GM12891 (cell line): ENCODE data around the gene RCL1.
"Not testable (repeated sequence)": the region's sequence is repeated elsewhere in the genome, so short reads cannot be mapped to it uniquely, and the experiment has no call there.

ENCODE experiments used
- DNase-seq: peaks from one replicate; pipeline ENCODE4 v3.0.0; 2011; ENCODE audit warnings: low spot score; ENCODE audit not compliant: insufficient read length
- FAIRE-seq: peaks from 2 replicates; lab custom pipeline; 2011; peaks lifted over from hg19 to GRCh38; lab: Jason Lieb, UNC
- PAX5 ChIP-seq: IDR thresholded peaks from 2 replicates; pipeline ENCODE4 v1.6.1; 2011; ENCODE audit warnings: low read length, moderate library complexity, mild to moderate bottlenecking; ENCODE audit not compliant: insufficient read depth, severe bottlenecking
- POLR2A ChIP-seq: IDR thresholded peaks from 2 replicates; pipeline ENCODE4 v1.6.1; 2011; ENCODE audit warnings: low read depth, low read length, control low read depth
- POLR2AphosphoS5 ChIP-seq: IDR thresholded peaks from 2 replicates; pipeline ENCODE4 v1.6.1; 2011; ENCODE audit warnings: low read depth, low read length, control low read depth
- POU2F2 ChIP-seq: IDR thresholded peaks from 2 replicates; pipeline ENCODE4 v1.6.1; 2011; ENCODE audit warnings: low read depth, mild to moderate bottlenecking, control low read depth, low read length, moderate library complexity
- SPI1 ChIP-seq: IDR thresholded peaks from 2 replicates; pipeline ENCODE4 v1.6.1; 2011; ENCODE audit warnings: low read depth, low read length, control low read depth
- TAF1 ChIP-seq: IDR thresholded peaks from 2 replicates; pipeline ENCODE4 v1.6.1; 2011; ENCODE audit warnings: low read depth, low read length, control low read depth

RCL1 gene

GRCh38 chr9:4781408-4781807, 11.3 kb upstream of the RCL1 start:
- peak; percentile 61 for FAIRE-seq
- DNase-seq: no peak
- TF ChIP-seq POU2F2 (no peak), POLR2AphosphoS5 (no peak), POLR2A (no peak)

DNA sequence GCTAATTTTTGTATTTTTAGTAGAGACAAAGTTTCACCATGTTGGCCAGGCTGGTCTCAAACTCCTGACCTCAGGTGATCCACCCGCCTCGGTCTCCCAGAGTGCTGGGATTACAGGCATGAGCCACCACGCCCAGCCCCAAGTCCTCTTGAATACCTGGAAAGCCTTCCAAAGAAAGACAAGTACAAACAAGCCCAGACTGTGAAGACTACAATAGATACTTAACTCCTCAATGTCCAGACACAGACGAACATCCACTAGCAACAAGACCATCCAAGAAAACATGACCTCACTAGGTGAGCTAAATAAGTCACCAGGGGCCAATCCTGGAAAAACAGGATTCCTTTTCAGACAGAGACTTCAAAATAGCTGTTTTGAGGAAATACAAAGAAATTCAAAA, 9.6 kb upstream of the RCL1 start:
- DNase-seq, FAIRE-seq: not testable (repeated sequence)

- FAIRE-seq (no peak), DNase-seq (no peak)
- TF ChIP-seq POLR2AphosphoS5 (no peak), PAX5 (no peak), SPI1 (no peak), POU2F2 (no peak), POLR2A (no peak), TAF1 (no peak)
Observed at GRCh38 chr9:4784403-4784802, 8.3 kb upstream of the RCL1 start.

DNA sequence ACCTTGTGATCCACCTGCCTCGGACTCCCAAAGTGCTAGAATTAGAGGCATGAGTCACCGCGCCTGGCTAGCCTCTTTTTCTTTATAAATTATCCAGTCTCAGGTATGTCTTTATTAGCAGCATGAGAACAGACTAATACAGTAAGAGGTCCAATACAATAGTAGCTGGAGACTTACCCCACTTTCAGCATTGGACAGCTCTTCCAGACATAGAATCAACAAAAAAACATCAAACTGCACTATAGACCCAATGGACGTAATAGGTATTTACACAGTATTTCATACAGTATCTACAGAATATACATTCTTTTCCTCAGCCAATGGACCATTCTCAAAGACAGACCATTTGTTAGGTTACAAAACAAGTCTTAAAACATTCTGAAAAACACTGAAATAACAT, 6.1 kb upstream of the RCL1 start:
- FAIRE-seq: no peak
- TF ChIP-seq SPI1: no peak
- no peak for TF ChIP-seq TAF1
- no peak for TF ChIP-seq PAX5
- no peak for DNase-seq

DNA sequence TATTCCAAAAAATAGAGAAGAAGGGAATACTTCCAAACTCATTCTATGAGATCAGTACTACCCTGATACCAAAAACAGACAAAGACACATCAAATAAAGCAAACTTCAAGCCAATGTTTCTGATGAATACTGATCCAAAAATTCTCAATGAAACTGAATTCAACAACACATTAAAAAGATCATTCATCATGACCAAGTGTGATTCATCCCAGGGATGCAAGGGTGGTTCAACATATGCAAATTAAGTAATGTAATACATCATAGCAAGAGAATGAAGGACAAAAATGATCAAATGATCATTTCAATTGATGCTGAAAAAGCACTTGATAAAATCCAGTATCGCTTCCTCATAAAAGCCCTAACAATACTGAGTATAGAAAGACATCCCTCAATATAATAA, 4.9 kb upstream of the RCL1 start:
- no peak for TF ChIP-seq POU2F2
- no peak for TF ChIP-seq SPI1
- TF ChIP-seq PAX5: no peak
- TF ChIP-seq POLR2A: no peak
- no peak for TF ChIP-seq POLR2AphosphoS5
- no peak for TF ChIP-seq TAF1
- FAIRE-seq (no peak), DNase-seq (no peak)

- no peak for FAIRE-seq
- DNase-seq: no peak
- TF ChIP-seq POU2F2 (no peak), POLR2A (no peak), PAX5 (no peak), TAF1 (no peak), POLR2AphosphoS5 (no peak), SPI1 (no peak)
Observed at GRCh38 chr9:4788703-4789102, 4.0 kb upstream of the RCL1 start.

- FAIRE-seq (no peak), DNase-seq (no peak)
- TF ChIP-seq POLR2AphosphoS5: no peak
- no peak for TF ChIP-seq POU2F2
- TF ChIP-seq POLR2A: no peak
- no peak for TF ChIP-seq PAX5
- no peak for TF ChIP-seq TAF1
- TF ChIP-seq SPI1: no peak
Observed at GRCh38 chr9:4792054-4792571, 631 bp upstream of the RCL1 start.

GRCh38 chr9:4793459-4794395, 983 bp downstream of the RCL1 start:
- DNase-seq: no peak
- TF ChIP-seq SPI1 (no peak), PAX5 (no peak), POU2F2 (no peak), POLR2AphosphoS5 (no peak), POLR2A (no peak), TAF1 (no peak)
- no peak for FAIRE-seq

- TF ChIP-seq POLR2AphosphoS5: no peak
- TF ChIP-seq PAX5: no peak
- DNase-seq (no peak), FAIRE-seq (no peak)
Observed at GRCh38 chr9:4794691-4795090, 1.9 kb downstream of the RCL1 start.

DNA sequence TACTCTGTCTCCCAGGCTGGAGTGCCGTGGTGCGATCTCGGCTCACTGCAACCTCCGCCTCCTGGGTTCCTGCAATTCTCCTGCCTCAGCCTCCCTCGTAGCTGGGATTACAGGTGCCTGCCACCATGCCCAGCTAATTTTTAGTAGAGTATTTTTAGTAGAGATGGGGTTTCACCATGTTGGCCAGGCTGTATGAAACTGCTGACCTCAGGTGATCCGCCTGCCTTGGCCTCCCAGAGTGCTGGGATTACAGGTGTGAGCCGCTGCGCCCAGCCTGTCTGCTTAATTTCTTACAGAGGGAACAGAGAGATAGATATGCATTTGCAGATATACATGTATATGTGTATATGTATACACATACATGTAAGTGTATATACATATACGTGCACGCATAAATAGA, 2.4 kb downstream of the RCL1 start:
- not testable (repeated sequence) for FAIRE-seq, DNase-seq

- DNase-seq: no peak
- no peak for FAIRE-seq
- TF ChIP-seq SPI1 (no peak), POLR2A (no peak), POLR2AphosphoS5 (no peak), POU2F2 (no peak), PAX5 (no peak), TAF1 (no peak)
Observed at GRCh38 chr9:4796530-4796929, 3.8 kb downstream of the RCL1 start.
